GM12878 (cell line): Measurements from ENCODE around the gene SCNM1. TPM values are rescaled to one million over a fixed set of nuclear protein-coding genes. Genes with fewer than 3 reads are reported as not detected.

Experiments
- ATAC-seq: fragments of 200-7000 bp; cut with Tn5 transposase; 3 replicates; pipeline ENCODE4 v1.9.1; 2020; ENCODE audit warnings: mild to moderate bottlenecking, moderate library complexity
- BruUV-seq: library from RNA; stranded (reverse); fragments of 400-500 nt; replicated peaks from 2 replicates; lab custom pipeline; 2021; lab: Mats Ljungman, UMichigan
- CTCF ChIA-PET: fragments of 300-600 bp; sonication (Branson Sonifier 250); formaldehyde crosslinking; extraction: SDS; loops from one replicate; lab custom pipeline; 2021; ENCODE audit warnings: inconsistent platforms; lab: Yijun Ruan, JAX
- POLR2A ChIA-PET: fragments of 350-600 bp; formaldehyde crosslinking; extraction: SDS; loops from one replicate; lab custom pipeline; 2021; ENCODE audit warnings: inconsistent platforms; lab: Charles Lee
- RAD21 ChIA-PET: fragments of 300-600 bp; sonication (Branson Sonifier 250); formaldehyde crosslinking; loops from one replicate; lab custom pipeline; 2023; ENCODE audit warnings: antibody characterized with exemption; ENCODE audit not compliant: unreplicated experiment; lab: Charles Lee
- SMC1A ChIA-PET: fragments of 300-600 bp; sonication (Branson Sonifier 250); formaldehyde crosslinking; loops from one replicate; lab custom pipeline; 2023; ENCODE audit not compliant: unreplicated experiment, uncharacterized antibody; lab: Charles Lee
- DNase-seq: peaks from one replicate; pipeline ENCODE4 v3.0.0-alpha.2; 2011; ENCODE audit warnings: low read depth, low spot score
- FAIRE-seq: peaks from 3 replicates; lab custom pipeline; 2011; peaks lifted over from hg19 to GRCh38; lab: Jason Lieb, UNC
- H2AFZ ChIP-seq: 2 replicates; pipeline ENCODE4 v1.6.0; 2011; ENCODE audit warnings: low read depth, low read length, control low read depth; ENCODE audit not compliant: control insufficient read depth
- H3K27ac ChIP-seq: 2 replicates; pipeline ENCODE4 v1.5.1; 2011; ENCODE audit warnings: control low read depth; ENCODE audit not compliant: control insufficient read depth, insufficient read depth
- H3K27me3 ChIP-seq, 2 experiments: replicated peaks in 1 of 2; 2 replicates each; pipeline versions ENCODE4 v1.6.0 to v1.6.1; 2011; ENCODE audit warnings: low read length in 1 of 2; ENCODE audit not compliant: control insufficient read depth in 2 of 2, insufficient read depth in 2 of 2
- H3K36me3 ChIP-seq, 2 experiments: 2 replicates each; pipeline ENCODE4 v1.5.1; 2011; ENCODE audit warnings: low read length in 1 of 2; ENCODE audit not compliant: control insufficient read depth in 2 of 2, insufficient read depth in 2 of 2
- H3K4me1 ChIP-seq: 2 replicates; pipeline ENCODE4 v1.6.1; 2011; ENCODE audit warnings: mild to moderate bottlenecking, low read length, moderate library complexity, mixed read lengths; ENCODE audit not compliant: control insufficient read depth, insufficient read depth
- H3K4me2 ChIP-seq: 2 replicates; pipeline ENCODE4 v1.6.0; 2011; ENCODE audit warnings: control low read depth; ENCODE audit not compliant: control insufficient read depth, insufficient read depth
- H3K4me3 ChIP-seq: fragments of 200-600 bp; sonication (generic); 2 replicates; pipeline ENCODE4 v1.5.1; 2016
- H3K79me2 ChIP-seq: 2 replicates; pipeline ENCODE4 v1.6.0; 2011; ENCODE audit warnings: low read length; ENCODE audit not compliant: control insufficient read depth, insufficient read depth
- H3K9ac ChIP-seq: 2 replicates; pipeline ENCODE4 v1.8.0; 2011; ENCODE audit warnings: low read length, control low read depth, mixed read lengths; ENCODE audit not compliant: control insufficient read depth, insufficient read depth
- H3K9me3 ChIP-seq: replicated peaks from 3 replicates; pipeline ENCODE4 v1.5.1; 2011; ENCODE audit warnings: mild to moderate bottlenecking, low read length; ENCODE audit not compliant: control insufficient read depth, insufficient read depth
- H4K20me1 ChIP-seq: 2 replicates; pipeline ENCODE4 v1.6.0; 2011; ENCODE audit not compliant: control insufficient read depth, insufficient read depth
- ETV6 ChIP-seq, 2 experiments: fragments of 450-650 bp in 1 of 2; IDR thresholded peaks in 1 of 2; conservative IDR thresholded peaks in 1 of 2; 2 replicates each; pipeline ENCODE4 v1.6.1; 2014; ENCODE audit warnings: antibody characterized with exemption in 1 of 2, borderline replicate concordance in 1 of 2, low read depth in 1 of 2, mild to moderate bottlenecking in 1 of 2, moderate library complexity in 1 of 2
- FOXK2 ChIP-seq: fragments of 450-650 bp; IDR thresholded peaks from 2 replicates; pipeline ENCODE4 v1.6.1; 2017; ENCODE audit warnings: mild to moderate bottlenecking, moderate library complexity
- NR2C2 ChIP-seq: IDR thresholded peaks from 2 replicates; pipeline ENCODE4 v1.6.1; 2011; ENCODE audit warnings: borderline replicate concordance, low read depth; ENCODE audit not compliant: control insufficient read depth, insufficient read length
- PAX8 ChIP-seq: fragments of 450-650 bp; IDR thresholded peaks from 2 replicates; pipeline ENCODE4 v1.6.1; 2017; ENCODE audit warnings: mild to moderate bottlenecking, moderate library complexity
- RBBP5 ChIP-seq: fragments of 200-600 bp; sonication (generic); conservative IDR thresholded peaks from 2 replicates; pipeline ENCODE4 v1.6.1; 2016
- SMAD5 ChIP-seq: IDR thresholded peaks from 2 replicates; pipeline ENCODE4 v1.6.1; 2016; ENCODE audit warnings: antibody characterized with exemption, low read depth
- ZZZ3 ChIP-seq: IDR thresholded peaks from 2 replicates; pipeline ENCODE4 v1.6.1; 2011; ENCODE audit warnings: low read depth; ENCODE audit not compliant: control insufficient read depth, insufficient read length
- WGBS: methylation state at CpG from one replicate; pipeline ENCODE4 v1.1.6; 2016; ENCODE audit warnings: low lambda C conversion rate; ENCODE audit not compliant: insufficient replicate concordance, insufficient coverage; ENCODE audit errors: missing lambda C conversion rate; 5-methylcytosine and 5-hydroxymethylcytosine counted together
- in situ Hi-C: fragments of 300-500 bp; cut with MboI; formaldehyde crosslinking; loops from 9 replicates; pipeline ENCODE4 v1.14.3; 2018; ENCODE audit warnings: mixed read lengths
- intact Hi-C: fragments of 100-400 bp; cut with micrococcal nuclease; formaldehyde crosslinking; loops from one replicate; pipeline ENCODE4 v1.14.2; 2022; ENCODE audit not compliant: unreplicated experiment
- polyA plus RNA-seq, 11 experiments: library from polyadenylated mRNA; depleted of rRNA in 4 of 11; unstranded in 6 of 11; stranded (reverse) in 5 of 11; fragments of >200 nt; fragmentation: Nextera tagmentation in 4 of 11; fragmentation: Illumina TruSeq in 1 of 11; extraction: Ambion mirVana in 4 of 11; extraction: Trizol in 1 of 11; gene quantifications; 1 replicate in 1 of 11; 2 replicates in 10 of 11; pipeline versions ENCODE4 v1.2.1 to v1.2.3, GENCODE V29; 2011 to 2016; ENCODE audit warnings: inconsistent platforms in 2 of 11, missing spikeins in 2 of 11, low read depth in 1 of 11
- total RNA-seq, 4 experiments: library from RNA; depleted of rRNA in 3 of 4; stranded (reverse); fragments of >200 nt in 3 of 4; fragmentation: Illumina TruSeq in 1 of 4; extraction: Trizol in 1 of 4; gene quantifications; 2 replicates each; pipeline versions ENCODE4 v1.2.1 to v1.2.3, GENCODE V29; 2013 to 2021
- TF ChIP-seq, protein P1 (sequence below): fragments of 450-650 bp; IDR thresholded peaks from 2 replicates; pipeline ENCODE4 v1.6.1; 2017; ENCODE audit warnings: mild to moderate bottlenecking
- TF ChIP-seq, protein P2 (sequence below): IDR thresholded peaks from 2 replicates; pipeline ENCODE4 v1.6.1; 2011; ENCODE audit warnings: low read depth, low read length, improper control_type of control experiment, borderline replicate concordance
- TF ChIP-seq, protein P3 (sequence below): fragments of 450-650 bp; conservative IDR thresholded peaks from 2 replicates; pipeline ENCODE4 v1.6.1; 2017; ENCODE audit warnings: mild to moderate bottlenecking, moderate library complexity
- TF ChIP-seq, protein P4 (sequence below): IDR thresholded peaks from 2 replicates; pipeline ENCODE4 v1.6.1; 2011; ENCODE audit warnings: borderline replicate concordance, low read depth, mild to moderate bottlenecking, moderate library complexity, low read length; ENCODE audit not compliant: insufficient read depth, poor library complexity, severe bottlenecking

SCNM1 gene
- total and polyA plus RNA-seq, 10 of the 15 experiments (the other 5 are each of a cell fraction or from before 2014, with no cell fraction given), result 25.8 to 207 (median 76.9) TPM

DNA sequence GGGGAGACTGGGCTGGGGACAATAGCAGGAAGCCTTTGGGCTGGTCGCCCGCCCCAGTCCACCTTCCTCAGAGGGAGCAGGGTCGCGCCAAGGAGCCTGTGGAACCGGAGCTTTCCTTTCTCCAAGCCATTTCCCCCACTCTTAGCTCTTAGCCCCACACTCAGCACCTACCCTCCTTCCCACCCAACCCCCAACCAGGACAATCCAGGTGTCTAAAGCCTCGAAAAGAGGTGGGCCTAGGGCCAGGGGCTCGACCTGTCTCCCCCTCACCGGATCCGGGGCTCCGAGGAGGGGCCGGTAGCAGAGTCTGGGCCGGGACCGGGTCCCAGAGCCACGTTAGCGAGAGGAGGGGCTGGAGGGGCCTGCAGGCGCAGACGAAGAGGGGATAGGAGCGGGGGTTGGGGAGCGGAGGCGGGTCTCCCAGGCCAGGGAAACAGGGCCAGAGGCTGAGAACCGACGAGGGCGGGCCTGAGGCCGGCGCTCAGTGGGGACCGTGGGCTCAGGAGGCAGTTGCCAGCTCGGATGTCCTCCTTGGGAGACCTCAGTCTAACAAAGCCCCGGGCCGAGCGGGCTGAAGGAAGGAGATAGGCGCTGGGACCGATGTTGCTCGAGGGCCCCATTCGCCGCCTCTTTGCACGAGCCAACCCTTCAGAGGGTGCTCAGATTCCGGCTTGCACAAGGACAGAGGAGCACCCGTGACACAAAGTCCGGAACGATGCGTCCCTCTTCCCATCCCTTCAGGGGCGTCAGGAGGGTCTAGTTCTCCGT, 20.5 kb upstream of the SCNM1 start:
- Histone ChIP-seq H4K20me1 (no peaks in the 10 kb centered on the region; the same call in 1 of the 2 replicates), H2AFZ (peak overlapping the region; percentile 94), H3K9ac (no peak overlapping the region; the same call in 1 of the 2 replicates), H3K79me2 (no peaks in the 10 kb centered on the region), H3K4me3 (0 out of 2 replicates have a peak overlapping the region, but pooled peaks have one; percentile 83), H3K36me3 (no peaks in the 10 kb centered on the region), H3K4me2 (peak overlapping the region; percentile 99), H3K9me3 (no peaks in the 10 kb centered on the region), H3K27me3 (peaks cover 0 to 8% of the 10 kb centered on the region in 2 experiments), H3K27ac (no peak overlapping the region), H3K4me1 (no peaks in the 10 kb centered on the region; the same call in 1 of the 2 replicates)
- DNase-seq (no peak), FAIRE-seq (no peak), ATAC-seq (no peak)
- POLR2A ChIA-PET, result no interaction called here
- BruUV-seq, result no TSS peak
- CTCF ChIA-PET, result interaction anchor here (1.0 kb wide), 2 partner anchors 11 to 46 kb away, joined by 3 to 6 read pairs; partner anchors contain the start of gene TNFAIP8L2
- TF ChIP-seq SMAD5, result no peak
- TF ChIP-seq, protein P1, sequence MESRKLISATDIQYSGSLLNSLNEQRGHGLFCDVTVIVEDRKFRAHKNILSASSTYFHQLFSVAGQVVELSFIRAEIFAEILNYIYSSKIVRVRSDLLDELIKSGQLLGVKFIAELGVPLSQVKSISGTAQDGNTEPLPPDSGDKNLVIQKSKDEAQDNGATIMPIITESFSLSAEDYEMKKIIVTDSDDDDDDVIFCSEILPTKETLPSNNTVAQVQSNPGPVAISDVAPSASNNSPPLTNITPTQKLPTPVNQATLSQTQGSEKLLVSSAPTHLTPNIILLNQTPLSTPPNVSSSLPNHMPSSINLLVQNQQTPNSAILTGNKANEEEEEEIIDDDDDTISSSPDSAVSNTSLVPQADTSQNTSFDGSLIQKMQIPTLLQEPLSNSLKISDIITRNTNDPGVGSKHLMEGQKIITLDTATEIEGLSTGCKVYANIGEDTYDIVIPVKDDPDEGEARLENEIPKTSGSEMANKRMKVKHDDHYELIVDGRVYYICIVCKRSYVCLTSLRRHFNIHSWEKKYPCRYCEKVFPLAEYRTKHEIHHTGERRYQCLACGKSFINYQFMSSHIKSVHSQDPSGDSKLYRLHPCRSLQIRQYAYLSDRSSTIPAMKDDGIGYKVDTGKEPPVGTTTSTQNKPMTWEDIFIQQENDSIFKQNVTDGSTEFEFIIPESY, result no peak
- no peak for TF ChIP-seq NR2C2
- TF ChIP-seq, protein P2, sequence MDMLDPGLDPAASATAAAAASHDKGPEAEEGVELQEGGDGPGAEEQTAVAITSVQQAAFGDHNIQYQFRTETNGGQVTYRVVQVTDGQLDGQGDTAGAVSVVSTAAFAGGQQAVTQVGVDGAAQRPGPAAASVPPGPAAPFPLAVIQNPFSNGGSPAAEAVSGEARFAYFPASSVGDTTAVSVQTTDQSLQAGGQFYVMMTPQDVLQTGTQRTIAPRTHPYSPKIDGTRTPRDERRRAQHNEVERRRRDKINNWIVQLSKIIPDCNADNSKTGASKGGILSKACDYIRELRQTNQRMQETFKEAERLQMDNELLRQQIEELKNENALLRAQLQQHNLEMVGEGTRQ, result no peak
- no peak for TF ChIP-seq FOXK2
- no peak for TF ChIP-seq ZZZ3
- no peak for TF ChIP-seq ETV6 (conservative IDR thresholded peaks at IDR 0.05 in 1 of 2, IDR thresholded peaks at IDR 0.05 in 1 of 2; ENCODE audit: borderline replicate concordance in 1 of 2, low read depth in 1 of 2)
- TF ChIP-seq, protein P3, sequence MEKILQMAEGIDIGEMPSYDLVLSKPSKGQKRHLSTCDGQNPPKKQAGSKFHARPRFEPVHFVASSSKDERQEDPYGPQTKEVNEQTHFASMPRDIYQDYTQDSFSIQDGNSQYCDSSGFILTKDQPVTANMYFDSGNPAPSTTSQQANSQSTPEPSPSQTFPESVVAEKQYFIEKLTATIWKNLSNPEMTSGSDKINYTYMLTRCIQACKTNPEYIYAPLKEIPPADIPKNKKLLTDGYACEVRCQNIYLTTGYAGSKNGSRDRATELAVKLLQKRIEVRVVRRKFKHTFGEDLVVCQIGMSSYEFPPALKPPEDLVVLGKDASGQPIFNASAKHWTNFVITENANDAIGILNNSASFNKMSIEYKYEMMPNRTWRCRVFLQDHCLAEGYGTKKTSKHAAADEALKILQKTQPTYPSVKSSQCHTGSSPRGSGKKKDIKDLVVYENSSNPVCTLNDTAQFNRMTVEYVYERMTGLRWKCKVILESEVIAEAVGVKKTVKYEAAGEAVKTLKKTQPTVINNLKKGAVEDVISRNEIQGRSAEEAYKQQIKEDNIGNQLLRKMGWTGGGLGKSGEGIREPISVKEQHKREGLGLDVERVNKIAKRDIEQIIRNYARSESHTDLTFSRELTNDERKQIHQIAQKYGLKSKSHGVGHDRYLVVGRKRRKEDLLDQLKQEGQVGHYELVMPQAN, result no peak
- TF ChIP-seq, protein P4, sequence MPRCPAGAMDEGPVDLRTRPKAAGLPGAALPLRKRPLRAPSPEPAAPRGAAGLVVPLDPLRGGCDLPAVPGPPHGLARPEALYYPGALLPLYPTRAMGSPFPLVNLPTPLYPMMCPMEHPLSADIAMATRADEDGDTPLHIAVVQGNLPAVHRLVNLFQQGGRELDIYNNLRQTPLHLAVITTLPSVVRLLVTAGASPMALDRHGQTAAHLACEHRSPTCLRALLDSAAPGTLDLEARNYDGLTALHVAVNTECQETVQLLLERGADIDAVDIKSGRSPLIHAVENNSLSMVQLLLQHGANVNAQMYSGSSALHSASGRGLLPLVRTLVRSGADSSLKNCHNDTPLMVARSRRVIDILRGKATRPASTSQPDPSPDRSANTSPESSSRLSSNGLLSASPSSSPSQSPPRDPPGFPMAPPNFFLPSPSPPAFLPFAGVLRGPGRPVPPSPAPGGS, result no peak
- TF ChIP-seq PAX8, result no peak
- TF ChIP-seq RBBP5, result no peak
- intact Hi-C loops (no loop called here), in situ Hi-C loops (no loop called here)
- SMC1A ChIA-PET, result interaction anchor here (0.8 kb wide), 1 partner anchor 11 kb away, joined by 3 read pairs; the partner anchor contains the start of gene TNFAIP8L2
- RAD21 ChIA-PET, result interaction anchor here (0.9 to 2.7 kb wide), 2 partner anchors 10 to 11 kb away, joined by 3 to 13 read pairs; partner anchors contain the start of gene TNFAIP8L2
- 43% methylated on average over 42 of the region's 43 CpGs for WGBS
